ENCODE measurements around the gene ROBO1. TPM values are rescaled to one million over a fixed set of nuclear protein-coding genes. Genes with fewer than 3 reads are reported as not detected.

The ROBO1 gene
- total RNA-seq, 6 experiments from 2014 or later, result 1.1 to 7.2 (median 4.3) TPM

DNA sequence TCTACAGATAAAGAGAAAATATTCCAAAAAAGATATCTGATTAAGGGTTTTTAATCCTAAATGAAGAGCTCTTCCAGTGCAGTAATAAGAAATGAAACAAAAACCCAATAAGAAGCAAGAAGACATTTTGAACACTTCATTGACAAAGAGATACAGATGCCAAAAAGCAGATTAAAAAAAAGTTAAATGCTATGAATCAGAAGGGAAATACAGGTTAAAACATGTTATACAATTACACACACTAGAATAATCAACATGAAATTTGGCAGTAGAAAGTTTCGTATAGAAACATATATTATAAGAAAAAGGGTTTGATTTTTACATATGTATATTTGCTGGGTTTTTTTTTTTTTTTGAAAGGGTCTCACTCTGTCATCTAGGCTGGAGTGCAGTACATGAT is 135.0 kb downstream of the ROBO1 start:
- Histone ChIP-seq H3K4me3 (no peak overlapping the region), H3K27me3 (no peaks in the 10 kb centered on the region), H3K27ac (no peak overlapping the region), H3K9me3 (no peaks in the 10 kb centered on the region), H3K36me3 (no peaks in the 10 kb centered on the region), H3K4me1 (no peaks in the 10 kb centered on the region)
- no peak for DNase-seq
- TF ChIP-seq, protein P1, sequence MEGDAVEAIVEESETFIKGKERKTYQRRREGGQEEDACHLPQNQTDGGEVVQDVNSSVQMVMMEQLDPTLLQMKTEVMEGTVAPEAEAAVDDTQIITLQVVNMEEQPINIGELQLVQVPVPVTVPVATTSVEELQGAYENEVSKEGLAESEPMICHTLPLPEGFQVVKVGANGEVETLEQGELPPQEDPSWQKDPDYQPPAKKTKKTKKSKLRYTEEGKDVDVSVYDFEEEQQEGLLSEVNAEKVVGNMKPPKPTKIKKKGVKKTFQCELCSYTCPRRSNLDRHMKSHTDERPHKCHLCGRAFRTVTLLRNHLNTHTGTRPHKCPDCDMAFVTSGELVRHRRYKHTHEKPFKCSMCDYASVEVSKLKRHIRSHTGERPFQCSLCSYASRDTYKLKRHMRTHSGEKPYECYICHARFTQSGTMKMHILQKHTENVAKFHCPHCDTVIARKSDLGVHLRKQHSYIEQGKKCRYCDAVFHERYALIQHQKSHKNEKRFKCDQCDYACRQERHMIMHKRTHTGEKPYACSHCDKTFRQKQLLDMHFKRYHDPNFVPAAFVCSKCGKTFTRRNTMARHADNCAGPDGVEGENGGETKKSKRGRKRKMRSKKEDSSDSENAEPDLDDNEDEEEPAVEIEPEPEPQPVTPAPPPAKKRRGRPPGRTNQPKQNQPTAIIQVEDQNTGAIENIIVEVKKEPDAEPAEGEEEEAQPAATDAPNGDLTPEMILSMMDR (IDR thresholded peaks at IDR 0.05), result no peak
- no peak for TF ChIP-seq POLR2A (IDR thresholded peaks at IDR 0.05)
- intact Hi-C loops (cut with DNase I), result no loop called here
- no peak for ATAC-seq
- WGBS (ENCODE audit: insufficient coverage, low coverage, low lambda C conversion rate, missing lambda C conversion rate), result 40% methylated on average over 1 of the region's 1 CpG

DNA sequence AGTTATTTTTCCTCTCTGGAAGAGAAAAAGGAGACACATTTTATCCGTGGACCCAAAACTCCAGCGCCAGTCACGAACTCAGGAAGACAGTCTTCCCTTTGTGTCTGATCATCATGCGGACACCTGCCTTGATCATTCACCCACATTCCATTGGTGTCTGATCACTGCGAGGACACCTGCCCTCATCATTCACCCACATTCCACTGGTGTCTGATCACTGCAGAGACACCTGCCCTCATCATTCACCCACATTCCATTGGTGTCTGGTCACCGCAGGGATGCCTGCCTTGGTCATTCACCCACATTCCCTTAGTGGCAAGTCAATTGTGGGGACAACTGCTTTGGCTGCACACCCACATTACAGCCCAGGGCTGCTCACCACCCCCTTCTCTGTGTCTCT is 148.9 kb downstream of the ROBO1 start:
- Histone ChIP-seq H3K4me3 (no peak overlapping the region), H3K36me3 (no peaks in the 10 kb centered on the region), H3K9me3 (no peaks in the 10 kb centered on the region), H3K27ac (no peak overlapping the region), H3K4me1 (no peaks in the 10 kb centered on the region), H3K27me3 (no peaks in the 10 kb centered on the region)
- intact Hi-C loops (cut with DNase I), result no loop called here
- TF ChIP-seq POLR2A (IDR thresholded peaks at IDR 0.05), result no peak
- TF ChIP-seq, protein P1 (IDR thresholded peaks at IDR 0.05), result no peak
- WGBS (ENCODE audit: insufficient coverage, low coverage, low lambda C conversion rate, missing lambda C conversion rate), result 72% methylated on average over 5 of the region's 6 CpGs
- DNase-seq (no peak), ATAC-seq (no peak)

DNA sequence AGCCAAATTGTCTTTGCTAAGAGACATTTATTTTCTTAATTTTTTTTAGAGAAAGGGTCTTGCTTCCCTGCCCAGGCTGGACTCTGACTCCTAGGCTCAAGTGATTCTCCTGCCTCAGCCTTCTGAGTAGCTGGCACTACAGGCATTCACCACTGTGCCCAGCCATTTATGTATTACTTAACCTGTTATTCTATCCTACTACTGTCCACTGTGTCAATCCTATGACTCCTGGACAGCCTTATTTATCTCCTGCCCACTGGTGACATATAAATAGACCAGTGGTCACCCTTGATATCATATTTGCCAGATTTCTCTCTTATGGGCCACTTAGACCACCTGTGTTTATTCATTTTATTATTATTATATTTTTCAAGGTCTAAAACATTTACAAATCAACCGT is 161.4 kb downstream of the ROBO1 start:
- 58% methylated on average over 1 of the region's 1 CpG for WGBS (ENCODE audit: insufficient coverage, low coverage, low lambda C conversion rate, missing lambda C conversion rate)
- no peak for DNase-seq
- H3K36me3 ChIP-seq, result no peaks in the 10 kb centered on the region
- no peak for TF ChIP-seq POLR2A (IDR thresholded peaks at IDR 0.05)
- TF ChIP-seq, protein P1 (IDR thresholded peaks at IDR 0.05), result no peak
- ATAC-seq, result no peak
- H3K9me3 ChIP-seq, result no peaks in the 10 kb centered on the region
- H3K4me1 ChIP-seq, result no peaks in the 10 kb centered on the region
- no peak overlapping the region for H3K4me3 ChIP-seq
- H3K27ac ChIP-seq, result no peak overlapping the region
- intact Hi-C loops (cut with DNase I), result no loop called here
- no peaks in the 10 kb centered on the region for H3K27me3 ChIP-seq

DNA sequence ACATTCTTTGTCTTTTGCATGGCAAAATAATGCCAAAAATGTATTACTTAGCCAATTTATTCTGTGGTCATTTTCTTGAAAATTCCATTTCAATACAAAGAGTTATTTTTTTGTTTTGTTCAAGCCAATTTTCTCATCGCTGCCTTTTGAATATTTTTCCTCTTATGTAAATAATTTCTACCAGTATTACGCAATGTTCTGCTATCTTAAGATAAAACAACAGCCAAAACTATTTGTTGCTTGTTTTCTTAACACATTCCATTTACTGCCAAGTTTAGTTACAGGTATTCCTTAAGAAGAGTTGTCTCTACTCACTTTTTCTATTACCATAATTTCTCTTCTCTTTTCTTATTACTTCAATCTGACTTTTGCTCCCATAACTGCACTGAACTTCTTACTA is 163.1 kb downstream of the ROBO1 start:
- TF ChIP-seq POLR2A (IDR thresholded peaks at IDR 0.05), result no peak
- TF ChIP-seq, protein P1 (IDR thresholded peaks at IDR 0.05), result no peak
- Histone ChIP-seq H3K9me3 (no peaks in the 10 kb centered on the region), H3K4me1 (no peaks in the 10 kb centered on the region), H3K27ac (no peak overlapping the region), H3K4me3 (no peak overlapping the region), H3K36me3 (no peaks in the 10 kb centered on the region), H3K27me3 (no peaks in the 10 kb centered on the region)
- intact Hi-C loops (cut with DNase I), result no loop called here
- ATAC-seq (no peak), DNase-seq (no peak)
- WGBS (ENCODE audit: insufficient coverage, low coverage, low lambda C conversion rate, missing lambda C conversion rate), result 28% methylated on average over 2 of the region's 2 CpGs

DNA sequence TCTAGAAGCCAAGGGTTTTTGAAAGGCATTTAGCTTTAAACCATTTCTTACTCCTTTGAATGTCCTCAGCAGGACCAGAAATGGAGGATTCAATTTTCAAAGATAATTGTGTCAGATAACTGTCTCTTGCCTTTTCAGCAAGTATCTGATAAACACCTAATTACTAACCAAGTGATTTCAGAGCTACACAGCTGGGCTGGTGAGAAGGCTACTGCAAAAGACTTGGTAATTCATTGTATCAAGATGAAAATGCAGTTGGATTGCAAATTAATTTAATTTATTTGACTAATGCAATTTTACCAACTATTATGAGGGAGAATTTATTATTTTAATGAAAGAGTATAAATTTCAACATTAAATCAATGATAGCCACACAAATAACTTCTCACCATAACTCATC is 165.4 kb downstream of the ROBO1 start:
- Histone ChIP-seq H3K4me3 (no peak overlapping the region), H3K9me3 (no peaks in the 10 kb centered on the region), H3K4me1 (no peaks in the 10 kb centered on the region), H3K27me3 (peaks cover 0 to 5% of the 10 kb centered on the region in 2 donors), H3K27ac (no peak overlapping the region), H3K36me3 (no peaks in the 10 kb centered on the region)
- no peak for TF ChIP-seq POLR2A (IDR thresholded peaks at IDR 0.05)
- TF ChIP-seq, protein P1 (IDR thresholded peaks at IDR 0.05), result no peak
- intact Hi-C loops (cut with DNase I), result no loop called here
- no peak for DNase-seq
- no peak for ATAC-seq

Measured in right lobe of liver (tissue), 6 donors.